ENCODE measurements around the gene ANAPC4.

ANAPC4 gene

DNA sequence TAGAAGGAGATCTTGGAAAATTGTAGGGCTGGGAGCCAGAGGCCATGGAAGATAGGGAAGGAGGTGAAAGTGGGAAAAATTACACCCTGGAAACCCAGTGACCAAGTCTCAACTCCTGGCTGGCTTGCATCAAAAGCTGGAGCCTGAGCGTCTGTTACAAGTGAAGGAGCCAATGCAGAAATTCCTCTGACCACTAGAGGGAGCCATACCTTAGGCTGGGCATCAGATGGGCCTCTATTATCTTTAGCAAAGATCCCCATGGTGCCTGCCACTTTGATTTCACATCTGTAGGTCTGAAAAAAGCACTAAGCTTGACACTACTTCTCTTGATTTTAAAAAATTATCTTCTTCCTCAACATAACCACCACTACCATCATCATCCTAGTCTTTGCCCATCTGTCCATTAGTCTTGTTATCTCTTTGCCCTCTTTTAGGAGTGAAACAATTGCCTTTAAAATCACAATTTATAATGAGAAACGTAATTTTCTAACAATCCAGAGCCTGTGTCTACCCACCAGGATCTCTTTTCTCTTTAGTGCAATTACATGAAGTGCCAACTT lies 62.9 kb downstream of the ANAPC4 start:
- peak; percentile 22 for DNase-seq

DNA sequence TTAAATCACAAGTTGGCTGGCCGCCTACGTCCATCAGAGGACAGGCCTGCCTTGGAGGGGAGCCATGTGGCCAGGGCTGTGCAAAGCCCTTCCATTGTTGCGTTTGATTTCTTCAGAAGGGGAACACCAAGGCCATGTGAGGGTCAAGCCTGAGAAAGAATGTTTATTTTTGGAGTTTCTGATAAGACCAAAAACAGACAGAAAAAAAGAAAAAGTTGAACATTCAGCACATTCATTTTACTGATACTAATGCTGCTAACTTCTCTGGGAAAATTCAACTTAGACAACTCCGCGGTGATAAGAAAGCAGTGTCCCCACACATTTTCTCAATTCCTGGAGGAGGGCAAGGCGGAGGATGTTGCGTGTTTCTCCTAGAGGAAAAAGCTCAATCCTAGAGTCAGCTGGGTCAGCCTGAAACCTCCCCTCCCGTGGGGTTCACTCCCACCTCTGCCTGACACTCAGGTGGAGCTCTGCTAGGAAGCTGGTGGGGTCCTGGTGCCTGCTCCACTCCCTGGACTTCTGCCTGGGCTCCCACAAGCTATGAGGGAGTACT lies 63.5 kb downstream of the ANAPC4 start:
- no peak for DNase-seq

DNA sequence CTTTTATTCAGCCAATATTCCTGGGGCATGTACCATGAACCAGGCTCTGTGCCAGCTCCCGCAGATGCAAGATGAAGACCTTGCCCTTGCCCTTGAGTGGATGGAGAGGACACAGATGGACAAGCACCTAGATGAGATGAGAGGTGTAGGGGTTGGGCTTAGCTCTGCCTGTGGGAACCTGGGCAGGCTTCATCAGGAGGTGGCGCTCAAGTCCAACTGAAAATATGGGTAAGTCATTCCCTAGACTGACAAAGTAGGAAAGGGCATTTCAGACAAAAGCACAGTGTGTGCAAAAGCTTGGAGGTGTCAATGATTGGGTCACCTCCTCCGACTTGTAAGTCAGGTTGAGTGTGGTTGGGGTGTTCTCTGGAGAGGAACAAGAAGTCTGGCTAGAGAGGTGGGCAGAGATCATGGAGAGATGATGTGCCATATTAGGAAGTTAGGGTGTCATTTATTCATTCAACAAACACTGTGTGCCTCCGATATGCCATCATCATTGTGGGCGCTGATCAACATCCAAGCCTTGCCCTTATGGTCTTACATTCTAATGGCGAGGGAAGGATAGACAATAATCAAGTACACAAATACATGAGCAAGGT lies 64.6 kb downstream of the ANAPC4 start:
- DNase-seq = no peak

DNA sequence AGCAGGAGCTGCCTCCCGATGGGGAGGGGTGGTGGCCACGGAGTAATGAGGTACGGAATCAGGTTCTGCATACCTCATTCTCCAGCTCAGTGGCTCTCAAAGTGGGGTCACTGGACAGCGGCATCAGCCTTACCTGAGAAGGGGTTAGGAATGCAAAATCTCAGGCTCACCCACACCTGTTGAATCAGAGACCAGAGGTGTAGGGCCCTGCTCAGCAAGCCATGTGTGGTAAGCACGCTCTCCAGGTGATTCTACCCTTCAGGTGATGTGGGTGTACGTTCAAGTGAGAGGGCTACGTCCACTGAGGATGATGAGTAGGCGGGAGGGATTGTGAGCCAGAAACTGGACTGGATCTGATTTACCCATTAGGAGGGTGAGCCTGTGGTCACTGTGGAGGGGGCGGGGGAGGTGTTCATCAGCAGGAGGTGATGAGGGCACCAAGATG lies 65.8 kb downstream of the ANAPC4 start:
- no peak for DNase-seq

DNA sequence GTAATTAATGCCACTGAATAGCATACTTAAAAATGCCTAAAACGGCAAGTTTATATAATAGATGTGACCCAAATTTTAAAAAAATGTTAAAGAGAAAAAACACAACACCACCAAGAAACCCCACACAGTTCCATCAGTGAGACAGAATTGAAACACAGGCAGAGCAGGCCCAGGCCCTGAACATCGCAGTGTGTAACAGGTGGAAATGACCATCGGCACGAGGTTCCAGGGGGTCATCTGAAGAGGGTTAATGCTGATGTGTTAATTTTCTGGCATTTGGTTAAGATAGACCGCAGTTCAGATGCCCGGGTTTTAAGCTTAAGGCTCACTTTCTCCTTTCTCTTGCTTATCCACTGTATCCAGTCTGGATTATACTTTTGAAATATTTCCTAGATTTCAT lies 66.8 kb downstream of the ANAPC4 start:
- no peak for DNase-seq

DNA sequence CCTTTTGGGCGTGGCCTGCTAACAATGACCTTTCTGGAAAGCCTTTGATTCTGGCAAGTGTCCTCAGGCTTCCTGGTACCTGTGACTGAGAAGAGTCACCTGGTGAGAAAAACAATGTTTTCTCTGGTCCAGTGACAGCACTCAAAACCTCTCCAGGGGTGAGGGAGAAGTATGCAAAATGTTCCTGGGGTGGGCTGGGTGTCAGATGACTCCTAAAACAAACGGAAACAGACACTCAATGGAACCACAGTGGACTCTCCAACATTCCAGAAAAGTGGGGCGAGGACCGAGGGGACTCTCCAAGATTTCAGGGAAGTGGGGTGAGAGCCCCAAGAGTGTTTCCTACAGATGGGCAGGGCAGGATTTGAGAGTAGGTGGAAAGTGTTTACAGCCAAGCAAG lies 69.5 kb downstream of the ANAPC4 start:
- DNase-seq = no peak

DNA sequence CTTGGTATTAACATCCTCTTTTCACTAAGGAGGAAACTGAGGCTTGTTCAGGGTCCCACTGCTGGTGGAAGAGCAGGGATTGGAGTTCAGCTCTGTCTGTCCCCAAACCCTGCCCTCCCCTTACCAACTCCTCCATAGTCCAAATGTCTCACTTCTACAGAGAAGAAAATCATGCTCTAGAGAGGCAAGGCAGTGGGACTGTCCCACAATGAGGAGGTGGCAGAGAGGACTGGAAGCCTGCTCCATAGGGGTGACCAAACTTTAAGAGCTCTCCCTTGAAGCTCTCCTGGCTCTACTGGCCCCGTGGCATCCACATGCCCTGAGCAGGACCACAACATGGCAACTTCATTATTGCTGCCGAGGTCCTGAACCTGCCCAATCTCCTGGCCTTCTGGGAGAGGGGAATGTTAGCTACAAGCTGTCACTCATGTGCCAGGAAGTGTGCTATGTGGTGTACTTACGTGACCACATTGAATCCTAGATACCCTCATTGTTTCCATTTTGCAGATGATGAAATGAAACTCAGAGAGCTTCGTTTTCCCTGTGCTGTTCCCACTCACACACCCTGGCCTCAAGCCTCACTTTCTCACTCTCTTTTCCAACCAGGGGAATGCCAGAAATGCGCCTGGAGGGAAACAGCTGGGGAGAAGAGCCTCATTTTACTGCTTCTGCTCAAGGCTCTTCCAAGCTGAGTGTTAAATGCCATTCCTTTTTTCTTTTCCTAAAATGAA lies 71.5 kb downstream of the ANAPC4 start:
- no peak for DNase-seq

DNA sequence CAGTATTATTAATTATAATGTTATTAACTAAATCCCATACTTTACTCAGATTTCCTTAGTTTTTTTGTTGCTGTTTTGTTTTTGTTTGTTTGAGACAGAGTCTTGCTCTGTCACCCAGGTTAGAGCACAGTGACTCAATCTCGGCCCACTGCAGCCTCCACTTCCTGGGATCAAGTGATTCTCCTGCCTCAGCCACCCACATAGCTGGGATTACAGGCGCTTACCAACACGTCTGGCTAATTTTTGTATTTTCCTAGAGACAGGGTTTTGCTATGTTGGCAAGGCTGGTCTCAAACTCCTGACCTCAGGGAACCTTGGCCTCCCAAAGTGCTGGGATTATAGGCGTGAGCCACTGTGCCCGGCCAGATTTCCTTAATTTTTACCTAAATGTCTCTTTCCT lies 72.2 kb downstream of the ANAPC4 start:
- no peak for DNase-seq

DNA sequence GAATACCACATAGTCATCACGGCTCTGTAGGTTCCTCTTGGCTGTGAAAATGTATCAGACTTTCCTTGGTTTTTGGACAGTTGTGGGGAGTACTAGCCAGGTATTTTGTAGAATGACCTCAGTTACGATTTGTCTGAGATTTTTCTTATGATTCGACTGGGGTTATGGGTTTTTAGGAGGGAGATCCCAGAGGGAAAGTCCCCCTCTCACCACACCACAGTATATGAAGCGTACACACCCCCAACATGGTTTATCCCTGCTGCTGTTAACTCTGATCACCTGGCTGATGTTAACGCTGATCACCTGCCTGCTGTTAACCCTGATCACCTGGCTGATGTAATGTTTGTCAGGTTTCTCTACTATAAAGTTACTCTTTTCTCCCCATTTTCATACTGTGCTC lies 72.6 kb downstream of the ANAPC4 start:
- DNase-seq = no peak

DNA sequence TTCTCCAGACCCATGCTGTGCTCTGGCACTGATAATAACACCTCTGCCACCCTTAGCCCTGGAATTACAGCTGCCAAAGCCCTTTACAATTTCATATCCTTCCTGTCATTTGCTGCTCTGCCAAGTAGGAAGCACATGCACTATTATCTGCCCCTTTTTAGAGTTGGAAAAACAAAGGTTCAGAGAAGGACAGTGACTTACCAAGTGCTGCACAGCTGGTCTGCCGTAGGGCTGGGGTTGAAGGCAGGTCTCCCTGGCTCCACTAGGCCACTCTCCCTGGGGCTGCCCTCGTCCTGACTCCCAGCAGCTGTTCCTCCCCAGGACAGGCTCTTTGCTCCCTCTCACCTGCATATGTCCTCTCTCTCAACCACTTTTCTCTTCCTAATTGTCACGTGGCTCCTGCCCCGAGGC lies 73.4 kb downstream of the ANAPC4 start:
- DNase-seq = no peak

DNA sequence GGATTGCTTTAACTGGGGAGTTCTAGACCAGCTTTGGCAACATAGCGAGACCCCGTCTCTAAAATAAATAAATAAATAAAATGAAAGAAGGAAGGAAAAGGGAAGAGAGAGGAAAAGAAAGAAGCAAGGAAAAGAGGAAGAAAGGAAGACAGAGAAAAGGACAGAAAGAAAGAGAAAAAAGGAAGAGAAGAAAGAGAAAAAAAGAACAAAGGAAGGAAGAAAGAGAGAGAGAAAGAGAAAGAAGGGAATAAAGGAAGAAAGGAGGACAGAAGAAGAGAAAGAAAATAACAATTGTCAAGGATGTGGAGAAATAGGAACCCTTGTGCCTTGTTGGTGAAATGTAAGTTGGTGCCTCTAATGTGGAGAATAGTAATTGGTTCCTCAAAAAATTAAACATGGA lies 74.6 kb downstream of the ANAPC4 start:
- DNase-seq = no peak

DNA sequence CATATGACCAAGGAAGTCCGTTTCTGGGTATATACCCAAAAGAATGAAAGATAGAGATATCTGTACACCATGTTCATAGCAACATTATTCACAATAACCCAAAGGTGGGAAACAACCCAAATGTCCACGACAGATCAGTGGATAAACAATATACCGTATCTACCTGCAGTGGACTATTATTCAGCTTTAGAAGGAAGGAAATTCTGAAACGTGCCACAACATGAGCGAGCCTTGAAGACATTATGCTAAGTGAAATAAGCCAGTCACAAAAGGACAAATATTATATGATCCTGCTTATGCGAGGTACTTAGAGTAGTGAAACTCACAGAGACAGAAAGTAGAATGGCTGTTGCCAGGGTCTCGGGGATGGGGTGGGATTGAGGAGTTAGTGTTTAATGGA lies 75.0 kb downstream of the ANAPC4 start:
- DNase-seq = no peak

DNA sequence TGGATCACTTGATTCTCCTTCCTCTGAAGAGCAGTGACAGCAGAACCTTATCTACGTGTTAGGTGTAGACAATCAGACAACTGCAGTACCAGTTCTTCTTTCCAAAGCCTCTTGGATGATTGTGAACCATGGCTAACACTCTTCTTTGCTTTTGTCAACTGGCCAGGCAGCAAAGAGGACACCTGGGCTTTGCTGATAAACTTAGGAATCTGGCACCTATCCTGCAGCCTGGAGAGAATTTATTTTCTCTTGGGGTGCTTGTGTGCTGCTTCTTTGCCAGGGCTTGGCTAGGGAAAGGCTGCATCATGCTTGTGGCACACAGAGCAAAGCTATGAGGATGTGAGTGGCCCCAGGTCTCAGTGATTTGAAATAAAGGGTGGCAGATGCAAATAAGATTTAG lies 77.4 kb downstream of the ANAPC4 start:
- DNase-seq = no peak

DNA sequence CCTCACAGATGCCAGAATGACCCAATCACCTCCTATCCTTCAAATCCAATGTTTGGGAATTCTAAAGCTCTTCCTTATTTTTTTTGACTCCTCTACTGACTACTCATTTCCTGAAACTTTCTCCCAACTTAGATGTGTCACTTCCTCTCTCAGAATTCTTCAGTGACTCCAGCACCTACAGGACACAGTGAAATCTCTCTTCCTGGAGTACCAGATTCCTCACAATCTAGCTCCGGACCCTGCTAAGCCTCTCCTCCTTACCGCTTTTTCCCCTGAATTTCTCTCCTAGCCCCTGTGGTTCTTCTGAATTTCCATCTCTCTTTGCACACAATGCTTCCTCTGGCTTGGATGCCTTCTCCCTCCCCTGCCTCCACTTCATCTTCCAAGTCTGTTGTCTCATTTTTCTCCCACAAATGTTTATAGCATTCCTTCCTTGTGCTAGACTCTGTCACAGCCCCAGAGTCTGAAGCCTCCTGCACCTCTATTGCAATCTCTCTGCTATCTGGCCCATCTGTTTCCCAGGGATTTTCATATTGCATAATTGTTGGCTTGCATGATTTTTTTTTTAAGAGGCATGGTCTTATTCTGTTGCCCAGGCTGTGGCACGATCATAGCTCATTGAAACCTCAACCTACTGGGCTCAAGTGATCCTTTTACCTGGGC lies 80.1 kb downstream of the ANAPC4 start:
- DNase-seq = no peak

DNA sequence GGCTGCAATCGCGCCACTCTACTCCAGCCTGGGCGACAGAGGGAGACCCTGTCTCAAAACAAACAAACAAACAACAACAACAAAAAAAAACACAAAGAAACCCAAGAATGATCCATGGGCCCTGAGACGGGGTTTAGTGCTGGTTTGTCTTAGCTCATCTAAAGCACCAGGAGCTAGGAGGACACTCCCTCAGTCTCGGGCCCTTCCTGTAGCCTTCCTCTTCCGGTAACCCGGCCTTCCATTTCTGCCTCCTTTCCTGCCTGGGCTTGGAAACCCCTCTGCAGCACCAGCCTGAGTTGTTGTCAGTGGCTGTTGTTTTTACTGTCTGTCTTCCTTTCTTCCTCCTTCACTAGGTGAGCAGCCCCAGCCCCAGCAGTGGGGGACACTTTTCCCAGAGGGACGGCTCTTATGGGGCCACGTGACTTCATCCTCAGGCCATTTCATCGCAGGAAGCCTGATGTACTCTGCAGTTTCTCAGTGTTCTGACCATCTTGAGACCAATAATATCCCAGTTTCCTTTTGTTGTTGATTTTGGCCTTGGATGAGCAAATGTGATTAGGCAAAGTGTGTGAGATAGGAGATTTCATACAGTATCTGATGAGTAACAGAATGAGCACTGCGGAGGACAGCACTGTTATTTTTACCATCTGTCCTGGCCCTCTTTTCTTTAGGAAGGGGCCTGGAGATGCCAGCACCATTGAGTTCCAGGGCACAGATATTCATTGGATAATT lies 90.1 kb downstream of the ANAPC4 start:
- DNase-seq = no peak

DNA sequence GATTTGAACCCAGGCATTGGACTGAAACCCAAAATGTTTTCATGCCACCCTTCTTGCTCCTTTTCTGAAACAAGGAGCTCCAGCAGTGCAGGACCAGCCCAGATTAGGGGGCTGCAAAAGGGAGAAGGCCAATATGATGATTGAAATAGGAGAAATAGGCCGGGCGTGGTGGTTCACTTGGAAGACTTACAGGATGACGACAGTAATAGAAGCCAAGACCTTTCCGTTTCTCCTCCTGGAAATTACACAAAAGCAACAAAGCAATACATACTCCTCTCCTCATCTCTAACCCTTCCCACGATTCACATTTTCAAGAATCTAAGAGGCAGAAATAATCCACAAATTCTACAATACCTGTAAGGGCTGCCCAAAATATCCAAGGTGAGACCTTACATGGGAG lies 90.8 kb downstream of the ANAPC4 start:
- no peak for DNase-seq
